Ishikawa (cell line): ENCODE data around the gene AFP.

ENCODE experiments used
- CEBPB ChIP-seq: IDR thresholded peaks from 2 replicates; pipeline ENCODE4 v1.6.1; 2012
- CREB1 ChIP-seq: IDR thresholded peaks from 2 replicates; pipeline ENCODE4 v1.6.1; 2012; ENCODE audit warnings: low read depth
- EGR1 ChIP-seq: IDR thresholded peaks from 2 replicates; pipeline ENCODE4 v1.6.1; 2012
- EP300 ChIP-seq: IDR thresholded peaks from 2 replicates; pipeline ENCODE4 v1.6.1; 2012; ENCODE audit warnings: borderline replicate concordance
- FOXM1 ChIP-seq: IDR thresholded peaks from 2 replicates; pipeline ENCODE4 v1.6.1; 2012; ENCODE audit warnings: low read depth, borderline replicate concordance
- NFIC ChIP-seq: IDR thresholded peaks from 2 replicates; pipeline ENCODE4 v1.6.1; 2012
- RAD21 ChIP-seq: IDR thresholded peaks from 2 replicates; pipeline ENCODE4 v1.6.1; 2012; ENCODE audit warnings: low read depth
- REST ChIP-seq: IDR thresholded peaks from 2 replicates; pipeline ENCODE4 v1.6.1; 2012; ENCODE audit warnings: low read depth, mild to moderate bottlenecking
- TAF1 ChIP-seq: IDR thresholded peaks from 2 replicates; pipeline ENCODE4 v1.6.1; 2012; ENCODE audit warnings: low read depth, mild to moderate bottlenecking
- TCF12 ChIP-seq: IDR thresholded peaks from 2 replicates; pipeline ENCODE4 v1.6.1; 2012; ENCODE audit warnings: low read depth
- TEAD4 ChIP-seq: IDR thresholded peaks from 2 replicates; pipeline ENCODE4 v1.6.1; 2012
- YY1 ChIP-seq: IDR thresholded peaks from 2 replicates; pipeline ENCODE4 v1.6.1; 2012; ENCODE audit warnings: low read depth
- ZBTB7A ChIP-seq: IDR thresholded peaks from 2 replicates; pipeline ENCODE4 v1.6.1; 2012; ENCODE audit warnings: low read depth
- TF ChIP-seq, protein P1 (sequence below): IDR thresholded peaks from 2 replicates; pipeline ENCODE4 v1.6.1; 2012
- TF ChIP-seq, protein P2 (sequence below): IDR thresholded peaks from 2 replicates; pipeline ENCODE4 v1.6.1; 2012

Gene AFP

DNA sequence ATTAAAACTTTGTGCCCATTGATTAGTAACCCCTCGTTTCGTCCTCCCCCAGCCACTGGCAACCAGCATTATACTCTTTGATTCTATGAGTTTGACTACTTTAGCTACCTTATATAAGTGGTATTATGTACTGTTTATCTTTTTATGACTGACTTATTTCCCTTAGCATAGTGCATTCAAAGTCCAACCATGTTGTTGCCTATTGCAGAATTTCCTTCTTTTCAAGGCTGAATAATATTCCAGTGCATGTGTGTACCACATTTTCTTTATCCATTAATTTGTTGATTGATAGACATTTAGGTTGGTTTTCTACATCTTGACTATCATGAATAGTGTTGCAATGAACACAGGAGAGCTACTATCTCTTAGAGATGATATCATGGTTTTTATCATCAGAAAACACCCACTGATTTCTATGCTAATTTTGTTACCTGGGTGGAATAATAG lies 28.8 kb upstream of the AFP start:
- TF ChIP-seq TCF12: no peak
- no peak for TF ChIP-seq TEAD4
- TF ChIP-seq, protein P1, sequence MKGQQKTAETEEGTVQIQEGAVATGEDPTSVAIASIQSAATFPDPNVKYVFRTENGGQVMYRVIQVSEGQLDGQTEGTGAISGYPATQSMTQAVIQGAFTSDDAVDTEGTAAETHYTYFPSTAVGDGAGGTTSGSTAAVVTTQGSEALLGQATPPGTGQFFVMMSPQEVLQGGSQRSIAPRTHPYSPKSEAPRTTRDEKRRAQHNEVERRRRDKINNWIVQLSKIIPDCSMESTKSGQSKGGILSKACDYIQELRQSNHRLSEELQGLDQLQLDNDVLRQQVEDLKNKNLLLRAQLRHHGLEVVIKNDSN: no peak
- TF ChIP-seq NFIC: no peak
- no peak for TF ChIP-seq EGR1
- no peak for TF ChIP-seq TAF1
- TF ChIP-seq REST: no peak
- no peak for TF ChIP-seq CREB1
- TF ChIP-seq EP300: no peak
- no peak for TF ChIP-seq YY1
- TF ChIP-seq, protein P2, sequence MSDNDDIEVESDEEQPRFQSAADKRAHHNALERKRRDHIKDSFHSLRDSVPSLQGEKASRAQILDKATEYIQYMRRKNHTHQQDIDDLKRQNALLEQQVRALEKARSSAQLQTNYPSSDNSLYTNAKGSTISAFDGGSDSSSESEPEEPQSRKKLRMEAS: no peak
- no peak for TF ChIP-seq ZBTB7A

DNA sequence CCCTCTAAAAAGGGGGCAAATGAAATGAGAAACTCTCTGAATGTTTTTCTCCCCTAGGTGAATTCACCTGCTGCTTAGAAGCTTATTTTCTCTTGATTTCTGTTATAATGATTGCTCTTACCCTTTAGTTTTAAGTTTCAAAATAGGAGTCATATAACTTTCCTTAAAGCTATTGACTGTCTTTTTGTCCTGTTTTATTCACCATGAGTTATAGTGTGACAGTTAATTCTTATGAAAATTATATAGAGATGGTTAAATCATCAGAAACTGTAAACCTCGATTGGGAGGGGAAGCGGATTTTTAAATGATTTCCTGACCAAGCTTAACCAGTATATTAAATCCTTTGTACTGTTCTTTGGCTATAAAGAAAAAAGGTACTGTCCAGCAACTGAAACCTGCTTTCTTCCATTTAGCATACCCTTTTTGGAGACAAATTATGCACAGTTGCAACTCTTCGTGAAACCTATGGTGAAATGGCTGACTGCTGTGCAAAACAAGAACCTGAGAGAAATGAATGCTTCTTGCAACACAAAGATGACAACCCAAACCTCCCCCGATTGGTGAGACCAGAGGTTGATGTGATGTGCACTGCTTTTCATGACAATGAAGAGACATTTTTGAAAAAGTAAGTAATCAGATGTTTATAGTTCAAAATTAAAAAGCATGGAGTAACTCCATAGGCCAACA lies 27.7 kb upstream of the AFP start:
- TF ChIP-seq REST (peak; percentile 72), RAD21 (no peak)

DNA sequence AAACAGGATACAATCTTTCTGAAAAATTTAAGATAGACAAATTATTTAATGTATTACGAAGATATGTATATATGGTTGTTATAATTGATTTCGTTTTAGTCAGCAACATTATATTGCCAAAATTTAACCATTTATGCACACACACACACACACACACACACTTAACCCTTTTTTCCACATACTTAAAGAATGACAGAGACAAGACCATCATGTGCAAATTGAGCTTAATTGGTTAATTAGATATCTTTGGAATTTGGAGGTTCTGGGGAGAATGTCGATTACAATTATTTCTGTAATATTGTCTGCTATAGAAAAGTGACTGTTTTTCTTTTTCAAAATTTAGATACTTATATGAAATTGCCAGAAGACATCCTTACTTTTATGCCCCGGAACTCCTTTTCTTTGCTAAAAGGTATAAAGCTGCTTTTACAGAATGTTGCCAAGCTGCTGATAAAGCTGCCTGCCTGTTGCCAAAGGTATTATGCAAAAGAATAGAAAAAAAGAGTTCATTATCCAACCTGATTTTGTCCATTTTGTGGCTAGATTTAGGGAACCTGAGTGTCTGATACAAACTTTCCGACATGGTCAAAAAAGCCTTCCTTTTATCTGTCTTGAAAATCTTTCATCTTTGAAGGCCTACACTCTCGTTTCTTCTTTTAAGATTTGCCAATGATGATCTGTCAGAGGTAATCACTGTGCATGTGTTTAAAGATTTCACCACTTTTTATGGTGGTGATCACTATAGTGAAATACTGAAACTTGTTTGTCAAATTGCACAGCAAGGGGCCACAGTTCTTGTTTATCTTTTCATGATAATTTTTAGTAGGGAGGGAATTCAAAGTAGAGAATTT lies 26.8 kb upstream of the AFP start:
- TF ChIP-seq TCF12 (no peak), REST (no peak), EP300 (no peak), FOXM1 (no peak), CREB1 (no peak), TAF1 (no peak), CEBPB (no peak), EGR1 (no peak), ZBTB7A (no peak), RAD21 (no peak), NFIC (no peak), TEAD4 (no peak), YY1 (no peak)
- TF ChIP-seq, protein P2: no peak
- TF ChIP-seq, protein P1: no peak

GRCh38 chr4:73409978-73410548 lies 26.0 kb upstream of the AFP start:
- TF ChIP-seq FOXM1: no peak
- TF ChIP-seq TCF12: no peak
- no peak for TF ChIP-seq RAD21
- TF ChIP-seq YY1: no peak
- TF ChIP-seq, protein P1: no peak
- TF ChIP-seq NFIC: no peak
- no peak for TF ChIP-seq CEBPB
- TF ChIP-seq TEAD4: no peak
- TF ChIP-seq CREB1: no peak
- TF ChIP-seq EGR1: no peak
- TF ChIP-seq, protein P2: no peak
- TF ChIP-seq ZBTB7A: no peak
- no peak for TF ChIP-seq TAF1
- TF ChIP-seq EP300: no peak
- TF ChIP-seq REST: no peak
